HepG2 (cell line): ENCODE data around the gene TNFAIP3. TPM values are rescaled to one million over a fixed set of nuclear protein-coding genes. Genes with fewer than 3 reads are reported as not detected.

Source experiments
- AHDC1 ChIP-seq: sonication (generic); formaldehyde crosslinking; IDR thresholded peaks from 2 replicates; pipeline ENCODE4 v1.5.1; 2020; ENCODE audit warnings: mild to moderate bottlenecking, missing genetic modification reagents, borderline replicate concordance
- JUND ChIP-seq: sonication (generic); formaldehyde crosslinking; IDR thresholded peaks from 2 replicates; pipeline ENCODE4 v1.8.0; 2022; ENCODE audit warnings: mild to moderate bottlenecking, missing genetic modification reagents
- NR2F6 ChIP-seq, 2 experiments: IDR thresholded peaks; 2 replicates each; pipeline ENCODE4 v1.6.1; 2016; ENCODE audit warnings: antibody characterized with exemption in 1 of 2, mild to moderate bottlenecking in 1 of 2
- PAXIP1 ChIP-seq: sonication (generic); formaldehyde crosslinking; conservative IDR thresholded peaks from 2 replicates; pipeline ENCODE4 v1.4.0; 2020; ENCODE audit warnings: mild to moderate bottlenecking, missing genetic modification reagents, moderate library complexity
- PPARG ChIP-seq: conservative IDR thresholded peaks from 2 replicates; pipeline ENCODE4 v1.6.1; 2016; ENCODE audit warnings: missing biosample characterization, missing genetic modification reagents
- SKI ChIP-seq: fragments of 450-650 bp; IDR thresholded peaks from one replicate; pipeline ENCODE4 v1.6.1; 2018; ENCODE audit warnings: mild to moderate bottlenecking; ENCODE audit not compliant: partially characterized antibody
- TCF7 ChIP-seq: sonication (generic); IDR thresholded peaks from 2 replicates; pipeline ENCODE4 v1.6.1; 2016; ENCODE audit warnings: antibody characterized with exemption, low read depth
- TEAD3 ChIP-seq: optimal IDR thresholded peaks from 2 replicates; pipeline ENCODE3; 2016; ENCODE audit warnings: borderline replicate concordance
- U2AF1 ChIP-seq: fragments of 200-400 bp; formaldehyde crosslinking; optimal IDR thresholded peaks from 2 replicates; pipeline ENCODE3; 2017; ENCODE audit warnings: mild to moderate bottlenecking, low read depth, low read length
- ZBTB26 ChIP-seq: IDR thresholded peaks from 2 replicates; pipeline ENCODE4 v1.6.1; 2016; ENCODE audit warnings: missing compliant biosample characterization, missing genetic modification reagents, borderline replicate concordance
- ZBTB43 ChIP-seq: sonication (generic); formaldehyde crosslinking; conservative IDR thresholded peaks from 2 replicates; pipeline ENCODE4 v1.4.0; 2020; ENCODE audit warnings: missing genetic modification reagents
- ZFP36L2 ChIP-seq: sonication (generic); formaldehyde crosslinking; IDR thresholded peaks from 2 replicates; pipeline ENCODE4 v1.4.0; 2020; ENCODE audit warnings: missing genetic modification reagents
- ZMYM4 ChIP-seq: sonication (generic); formaldehyde crosslinking; IDR thresholded peaks from 2 replicates; pipeline ENCODE4 v1.8.1; 2023; ENCODE audit warnings: mild to moderate bottlenecking, missing genetic modification reagents
- ZNF292 ChIP-seq: sonication (generic); formaldehyde crosslinking; IDR thresholded peaks from 2 replicates; pipeline ENCODE4 v1.8.1; 2022; ENCODE audit warnings: mild to moderate bottlenecking, low read depth, missing genetic modification reagents, borderline replicate concordance
- ZNF550 ChIP-seq: sonication (generic); formaldehyde crosslinking; IDR thresholded peaks from 2 replicates; pipeline ENCODE4 v1.4.0; 2020; ENCODE audit warnings: mild to moderate bottlenecking, missing genetic modification reagents, borderline replicate concordance
- polyA plus RNA-seq, 8 experiments: library from polyadenylated mRNA; depleted of rRNA in 3 of 8; stranded (reverse) in 7 of 8; unstranded in 1 of 8; fragments of >200 nt; fragmentation: Illumina TruSeq in 4 of 8; extraction: Trizol in 4 of 8; gene quantifications; 2 replicates each; pipeline versions ENCODE4 v1.2.1 to v1.2.3, GENCODE V29; 2011 to 2016; ENCODE audit warnings: low read depth in 4 of 8, missing spikeins in 1 of 8, mixed read lengths in 1 of 8; ENCODE audit not compliant: insufficient read depth in 1 of 8
- total RNA-seq, 5 experiments: library from RNA; depleted of rRNA; stranded (reverse); fragments of >200 nt; fragmentation: Illumina TruSeq; extraction: Trizol; gene quantifications; 2 replicates each; pipeline ENCODE4 v1.2.3, GENCODE V29; 2016; ENCODE audit warnings: low read depth in 1 of 5
- TF ChIP-seq, protein P1 (sequence below): sonication (generic); formaldehyde crosslinking; IDR thresholded peaks from 2 replicates; pipeline ENCODE4 v1.4.0; 2020; ENCODE audit warnings: missing genetic modification reagents

The TNFAIP3 gene
- total and polyA plus RNA-seq, 2 of the 13 experiments (the other 11 are each of a cell fraction or from before 2014, with no cell fraction given) = 28.2 to 47.1 TPM

- TF ChIP-seq ZBTB43 (CRISPR knock-in tag) (0 out of 2 replicates have a peak, but pooled peaks have one; percentile 40), TCF7 (0 out of 2 replicates have a peak, but pooled peaks have one; percentile 7), ZBTB26 (CRISPR knock-in tag) (no peak), ZFP36L2 (no peak), JUND (CRISPR knock-in tag) (peak; percentile 22; the same call in 1 of the 2 replicates), AHDC1 (CRISPR knock-in tag) (peak; percentile 55; the same call in 1 of the 2 replicates), ZNF550 (CRISPR knock-in tag) (no peak), TEAD3 (peak; percentile 84), PAXIP1 (peak; percentile 57), ZNF292 (CRISPR knock-in tag) (peak; percentile 68; the same call in 1 of the 2 replicates), SKI (peak; percentile 57), ZMYM4 (0 out of 2 replicates have a peak, but pooled peaks have one; percentile 24), PPARG (CRISPR knock-in tag) (peak; percentile 42; the same call in 1 of the 2 replicates), NR2F6 (IDR thresholded peaks at IDR 0.05) (no peak), NR2F6 (CRISPR knock-in tag; IDR thresholded peaks at IDR 0.05) (peak; percentile 62), U2AF1 (no peak)
- TF ChIP-seq, protein P1, sequence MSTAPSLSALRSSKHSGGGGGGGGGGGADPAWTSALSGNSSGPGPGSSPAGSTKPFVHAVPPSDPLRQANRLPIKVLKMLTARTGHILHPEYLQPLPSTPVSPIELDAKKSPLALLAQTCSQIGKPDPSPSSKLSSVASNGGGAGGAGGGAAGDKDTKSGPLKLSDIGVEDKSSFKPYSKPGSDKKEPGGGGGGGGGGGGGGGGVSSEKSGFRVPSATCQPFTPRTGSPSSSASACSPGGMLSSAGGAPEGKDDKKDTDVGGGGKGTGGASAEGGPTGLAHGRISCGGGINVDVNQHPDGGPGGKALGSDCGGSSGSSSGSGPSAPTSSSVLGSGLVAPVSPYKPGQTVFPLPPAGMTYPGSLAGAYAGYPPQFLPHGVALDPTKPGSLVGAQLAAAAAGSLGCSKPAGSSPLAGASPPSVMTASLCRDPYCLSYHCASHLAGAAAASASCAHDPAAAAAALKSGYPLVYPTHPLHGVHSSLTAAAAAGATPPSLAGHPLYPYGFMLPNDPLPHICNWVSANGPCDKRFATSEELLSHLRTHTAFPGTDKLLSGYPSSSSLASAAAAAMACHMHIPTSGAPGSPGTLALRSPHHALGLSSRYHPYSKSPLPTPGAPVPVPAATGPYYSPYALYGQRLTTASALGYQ (CRISPR knock-in tag) = no peak
Measured at GRCh38 chr6:137846274-137846673, 20.8 kb upstream of the TNFAIP3 start (continued).
